H9 (cell line): ENCODE measurements around the gene SLMAP. TPM values are rescaled to one million over a fixed set of nuclear protein-coding genes. Genes with fewer than 3 reads are reported as not detected.

ENCODE experiments used
- DNase-seq: peaks from one replicate; pipeline ENCODE4 v3.0.0-alpha.2; 2017
- H2AFZ ChIP-seq: one replicate; pipeline ENCODE4 v1.6.1; 2013; ENCODE audit warnings: mild to moderate bottlenecking, low read length, control low read depth, moderate library complexity
- H2AK5ac ChIP-seq: 2 replicates; pipeline ENCODE4 v1.6.1; 2013; ENCODE audit warnings: low read length, control low read depth, mixed read lengths; ENCODE audit not compliant: insufficient read length
- H2BK120ac ChIP-seq: one replicate; pipeline ENCODE4 v1.6.1; 2013; ENCODE audit warnings: low read depth, mild to moderate bottlenecking, low read length, control low read depth, inconsistent platforms; ENCODE audit not compliant: poor library complexity, severe bottlenecking
- H2BK12ac ChIP-seq: 2 replicates; pipeline ENCODE4 v1.6.1; 2013; ENCODE audit warnings: low read length, control low read depth, mixed read lengths, low read depth; ENCODE audit not compliant: insufficient read length
- H2BK15ac ChIP-seq: 2 replicates; pipeline ENCODE4 v1.6.1; 2013; ENCODE audit warnings: low read depth, low read length, control low read depth
- H2BK20ac ChIP-seq: one replicate; pipeline ENCODE4 v1.6.1; 2013; ENCODE audit warnings: low read depth, mild to moderate bottlenecking, low read length, control low read depth, inconsistent platforms; ENCODE audit not compliant: poor library complexity, severe bottlenecking
- H2BK5ac ChIP-seq: 2 replicates; pipeline ENCODE4 v1.6.1; 2013; ENCODE audit warnings: low read length, control low read depth, mixed read lengths; ENCODE audit not compliant: insufficient read length
- H3K14ac ChIP-seq: 2 replicates; pipeline ENCODE4 v1.6.1; 2013; ENCODE audit warnings: low read length, control low read depth; ENCODE audit not compliant: insufficient read depth
- H3K18ac ChIP-seq: 2 replicates; pipeline ENCODE4 v1.6.1; 2013; ENCODE audit warnings: low read depth, mild to moderate bottlenecking, mixed read lengths, low read length, control low read depth; ENCODE audit not compliant: insufficient read length
- H3K23ac ChIP-seq: 2 replicates; pipeline ENCODE4 v1.6.1; 2013; ENCODE audit warnings: low read length, control low read depth, mixed read lengths, low read depth; ENCODE audit not compliant: insufficient read length
- H3K23me2 ChIP-seq: 2 replicates; pipeline ENCODE4 v1.6.1; 2013; ENCODE audit warnings: low read depth, mild to moderate bottlenecking, mixed read lengths, low read length, control low read depth; ENCODE audit not compliant: insufficient read length, poor library complexity, severe bottlenecking
- H3K27ac ChIP-seq: 2 replicates; pipeline ENCODE4 v1.5.1; 2013; ENCODE audit warnings: low read length, control low read depth, mixed read lengths, low read depth; ENCODE audit not compliant: insufficient read length
- H3K27me3 ChIP-seq: 2 replicates; pipeline ENCODE4 v1.6.1; 2013; ENCODE audit warnings: low read length, control low read depth, inconsistent platforms; ENCODE audit not compliant: insufficient read depth
- H3K4ac ChIP-seq: 2 replicates; pipeline ENCODE4 v1.6.1; 2013; ENCODE audit warnings: low read depth, mild to moderate bottlenecking, control low read depth, inconsistent platforms, low read length, moderate library complexity
- H3K4me1 ChIP-seq: 2 replicates; pipeline ENCODE4 v1.6.1; 2013; ENCODE audit warnings: low read length, control low read depth, inconsistent platforms; ENCODE audit not compliant: insufficient read depth
- H3K4me2 ChIP-seq: 2 replicates; pipeline ENCODE4 v1.6.1; 2013; ENCODE audit warnings: low read length, control low read depth, mixed read lengths; ENCODE audit not compliant: insufficient read length, insufficient read depth
- H3K56ac ChIP-seq: 2 replicates; pipeline ENCODE4 v1.6.1; 2013; ENCODE audit warnings: low read depth, mild to moderate bottlenecking, mixed read lengths, low read length, control low read depth; ENCODE audit not compliant: insufficient read length
- H3K79me1 ChIP-seq: 2 replicates; pipeline ENCODE4 v1.6.1; 2013; ENCODE audit warnings: low read depth, mild to moderate bottlenecking, moderate library complexity, low read length, control low read depth, inconsistent platforms; ENCODE audit not compliant: insufficient read depth, poor library complexity, severe bottlenecking
- H3K79me2 ChIP-seq: 2 replicates; pipeline ENCODE4 v1.6.1; 2013; ENCODE audit warnings: low read length, control low read depth, inconsistent platforms; ENCODE audit not compliant: insufficient read depth
- H3K9ac ChIP-seq: 2 replicates; pipeline ENCODE4 v1.6.1; 2013; ENCODE audit warnings: low read length, control low read depth, mixed read lengths; ENCODE audit not compliant: insufficient read length; ENCODE audit errors: extremely low read depth
- H3K9me3 ChIP-seq: one replicate; pipeline ENCODE4 v1.6.1; 2013; ENCODE audit warnings: low read depth, low read length, inconsistent platforms; ENCODE audit not compliant: control insufficient read depth
- H3T11ph ChIP-seq: one replicate; pipeline ENCODE4 v1.6.1; 2013; ENCODE audit warnings: mild to moderate bottlenecking, low read length, control low read depth, inconsistent platforms
- H4K20me1 ChIP-seq: one replicate; pipeline ENCODE4 v1.6.1; 2013; ENCODE audit not compliant: control insufficient read depth, insufficient read length, insufficient read depth
- H4K5ac ChIP-seq: 2 replicates; pipeline ENCODE4 v1.6.1; 2013; ENCODE audit warnings: low read depth, mild to moderate bottlenecking, mixed read lengths, low read length, control low read depth; ENCODE audit not compliant: insufficient read length
- H4K8ac ChIP-seq: replicated peaks from 2 replicates; pipeline ENCODE4 v1.6.1; 2013; ENCODE audit warnings: low read length, control low read depth, mixed read lengths, low read depth; ENCODE audit not compliant: insufficient read length
- H4K91ac ChIP-seq: 2 replicates; pipeline ENCODE4 v1.6.1; 2013; ENCODE audit warnings: low read depth, mild to moderate bottlenecking, moderate library complexity, mixed read lengths, low read length, control low read depth; ENCODE audit not compliant: insufficient read length
- H3K27ac Mint-ChIP-seq, 3 experiments: 2 replicates in 2 of 3; 3 replicates in 1 of 3; pipeline ENCODE4 v1.8.0; 2020 to 2021; ENCODE audit warnings: mixed read lengths in 3 of 3, mild to moderate bottlenecking in 1 of 3, moderate library complexity in 1 of 3
- H3K27me3 Mint-ChIP-seq: 2 replicates; pipeline ENCODE4 v1.8.0; 2021; ENCODE audit warnings: low read depth, mild to moderate bottlenecking, moderate library complexity, mixed read lengths
- H3K36me3 Mint-ChIP-seq, 3 experiments: 2 replicates in 2 of 3; 3 replicates in 1 of 3; pipeline ENCODE4 v1.8.0; 2020 to 2021; ENCODE audit warnings: low read depth in 3 of 3, mixed read lengths in 3 of 3; ENCODE audit not compliant: insufficient read depth in 1 of 3
- H3K4me1 Mint-ChIP-seq, 2 experiments: 2 replicates each; pipeline ENCODE4 v1.8.0; 2020; ENCODE audit warnings: mixed read lengths in 2 of 2
- H3K4me3 Mint-ChIP-seq, 2 experiments: 2 replicates in 1 of 2; 3 replicates in 1 of 2; pipeline ENCODE4 v1.8.0; 2020 to 2021; ENCODE audit warnings: mild to moderate bottlenecking in 2 of 2, mixed read lengths in 2 of 2, moderate library complexity in 1 of 2
- H3K9me3 Mint-ChIP-seq, 2 experiments: 2 replicates in 1 of 2; 3 replicates in 1 of 2; pipeline ENCODE4 v1.8.0; 2020; ENCODE audit warnings: mild to moderate bottlenecking in 2 of 2, mixed read lengths in 2 of 2, moderate library complexity in 1 of 2
- WGBS: extraction: QIAGEN DNeasy Blood & Tissue Kit; methylation state at CpG from one replicate; pipeline ENCODE4 v1.1.7; 2013; ENCODE audit warnings: missing lambda C conversion rate, low lambda C conversion rate, mixed read lengths; ENCODE audit not compliant: insufficient read length; ENCODE audit errors: extremely low coverage; 5-methylcytosine and 5-hydroxymethylcytosine counted together
- total RNA-seq: library from RNA; stranded (reverse); gene quantifications from 2 replicates; pipeline ENCODE4 v1.2.1, GENCODE V29; 2021
- TF ChIP-seq, protein P1 (sequence below): fragments of 200-600 bp; sonication (generic); conservative IDR thresholded peaks from 3 replicates; pipeline ENCODE4 v1.8.0; 2021; ENCODE audit warnings: antibody characterized with exemption, mild to moderate bottlenecking

SLMAP gene
- total RNA-seq, 1 experiment from 2014 or later = 65.1 TPM

DNA sequence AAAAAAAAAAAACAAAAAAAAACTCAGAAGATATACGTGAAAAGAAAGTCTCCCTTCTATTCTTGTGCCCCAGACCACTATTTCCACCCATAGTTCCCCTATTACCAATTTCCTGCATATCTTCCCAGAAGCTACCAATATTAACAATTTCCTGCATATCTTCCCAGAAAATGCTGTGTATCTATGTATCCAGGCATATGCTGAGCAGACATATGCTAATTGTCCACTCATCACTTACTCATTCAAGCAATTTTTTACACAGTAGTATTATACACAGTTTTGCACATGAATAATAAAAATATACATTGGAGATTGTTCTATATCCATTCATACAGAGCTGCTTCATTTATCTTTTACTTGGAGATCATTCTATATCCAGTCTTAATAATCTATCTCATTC, 12.6 kb upstream of the SLMAP start:
- Histone ChIP-seq H3K23ac (no peak overlapping the region), H3K56ac (no peak overlapping the region), H3K23me2 (no peaks in the 10 kb centered on the region), H2AFZ (no peak overlapping the region), H4K91ac (no peak overlapping the region), H3K14ac (no peak overlapping the region), H3K4ac (no peak overlapping the region), H4K5ac (no peak overlapping the region), H2BK5ac (no peak overlapping the region), H4K8ac (no peak overlapping the region), H3T11ph (no peak overlapping the region), H2BK120ac (no peak overlapping the region), H2BK15ac (no peak overlapping the region), H2AK5ac (no peak overlapping the region), H3K27ac (no peak overlapping the region), H2BK20ac (no peak overlapping the region), H3K4me2 (no peak overlapping the region), H3K79me2 (no peaks in the 10 kb centered on the region), H3K27me3 (no peaks in the 10 kb centered on the region), H2BK12ac (no peak overlapping the region), H3K4me1 (no peaks in the 10 kb centered on the region), H3K9me3 (no peaks in the 10 kb centered on the region), H4K20me1 (no peaks in the 10 kb centered on the region), H3K18ac (no peak overlapping the region), H3K9ac (no peak overlapping the region), H3K79me1 (no peaks in the 10 kb centered on the region)
- no peak overlapping the region for H3K27ac Mint-ChIP-seq
- DNase-seq = no peak
- no peak overlapping the region for H3K4me3 Mint-ChIP-seq
- H3K27me3 Mint-ChIP-seq = no peaks in the 10 kb centered on the region
- TF ChIP-seq, protein P1, sequence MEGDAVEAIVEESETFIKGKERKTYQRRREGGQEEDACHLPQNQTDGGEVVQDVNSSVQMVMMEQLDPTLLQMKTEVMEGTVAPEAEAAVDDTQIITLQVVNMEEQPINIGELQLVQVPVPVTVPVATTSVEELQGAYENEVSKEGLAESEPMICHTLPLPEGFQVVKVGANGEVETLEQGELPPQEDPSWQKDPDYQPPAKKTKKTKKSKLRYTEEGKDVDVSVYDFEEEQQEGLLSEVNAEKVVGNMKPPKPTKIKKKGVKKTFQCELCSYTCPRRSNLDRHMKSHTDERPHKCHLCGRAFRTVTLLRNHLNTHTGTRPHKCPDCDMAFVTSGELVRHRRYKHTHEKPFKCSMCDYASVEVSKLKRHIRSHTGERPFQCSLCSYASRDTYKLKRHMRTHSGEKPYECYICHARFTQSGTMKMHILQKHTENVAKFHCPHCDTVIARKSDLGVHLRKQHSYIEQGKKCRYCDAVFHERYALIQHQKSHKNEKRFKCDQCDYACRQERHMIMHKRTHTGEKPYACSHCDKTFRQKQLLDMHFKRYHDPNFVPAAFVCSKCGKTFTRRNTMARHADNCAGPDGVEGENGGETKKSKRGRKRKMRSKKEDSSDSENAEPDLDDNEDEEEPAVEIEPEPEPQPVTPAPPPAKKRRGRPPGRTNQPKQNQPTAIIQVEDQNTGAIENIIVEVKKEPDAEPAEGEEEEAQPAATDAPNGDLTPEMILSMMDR = no peak
- no CpG with 5 or more reads among the region's 1 CpG for WGBS
- no peaks in the 10 kb centered on the region for H3K36me3 Mint-ChIP-seq
- H3K9me3 Mint-ChIP-seq = no peaks in the 10 kb centered on the region; a peak in 1 of 5 replicates
- no peaks in the 10 kb centered on the region for H3K4me1 Mint-ChIP-seq
